Mesenchymal stem cell (in vitro differentiated cells and primary cell): ENCODE data around the gene MOG.

ENCODE experiments used
- DNase-seq: peaks from one replicate; pipeline ENCODE4 v3.0.0-alpha.2; 2013
- H2AFZ ChIP-seq: one replicate; pipeline ENCODE4 v1.6.1; 2013; ENCODE audit warnings: low read depth, mild to moderate bottlenecking, control low read depth, inconsistent platforms, low read length, moderate library complexity
- H2AK5ac ChIP-seq: 2 replicates; pipeline ENCODE4 v1.6.1; 2013; ENCODE audit warnings: low read length, moderate library complexity, mild to moderate bottlenecking, inconsistent platforms; ENCODE audit not compliant: severe bottlenecking
- H2BK120ac ChIP-seq: one replicate; pipeline ENCODE4 v1.6.1; 2013; ENCODE audit warnings: low read depth, mild to moderate bottlenecking, inconsistent platforms, low read length, moderate library complexity
- H2BK12ac ChIP-seq, 2 experiments: one replicate each; pipeline ENCODE4 v1.6.1; 2013; ENCODE audit warnings: inconsistent platforms in 2 of 2, low read length in 2 of 2, mild to moderate bottlenecking in 2 of 2, moderate library complexity in 2 of 2, control low read depth in 1 of 2
- H2BK15ac ChIP-seq: one replicate; pipeline ENCODE4 v1.6.1; 2013; ENCODE audit warnings: mild to moderate bottlenecking, low read depth, inconsistent platforms; ENCODE audit not compliant: poor library complexity, severe bottlenecking
- H2BK5ac ChIP-seq: 2 replicates; pipeline ENCODE4 v1.6.1; 2013; ENCODE audit warnings: low read depth, mild to moderate bottlenecking, low read length, control low read depth, inconsistent platforms; ENCODE audit not compliant: poor library complexity, severe bottlenecking
- H3K14ac ChIP-seq, 2 experiments: one replicate each; pipeline ENCODE4 v1.6.1; 2013; ENCODE audit warnings: inconsistent platforms in 2 of 2, low read length in 2 of 2, control low read depth in 1 of 2, mild to moderate bottlenecking in 1 of 2, moderate library complexity in 1 of 2
- H3K18ac ChIP-seq, 2 experiments: one replicate each; pipeline ENCODE4 v1.6.1; 2013; ENCODE audit warnings: inconsistent platforms in 2 of 2, low read length in 2 of 2, control low read depth in 1 of 2, low read depth in 1 of 2, mild to moderate bottlenecking in 1 of 2
- H3K23ac ChIP-seq, 2 experiments: one replicate each; pipeline ENCODE4 v1.6.1; 2013; ENCODE audit warnings: inconsistent platforms in 2 of 2, low read length in 2 of 2, mild to moderate bottlenecking in 2 of 2, moderate library complexity in 2 of 2, control low read depth in 1 of 2
- H3K27ac ChIP-seq: 2 replicates; pipeline ENCODE4 v1.5.1; 2013; ENCODE audit warnings: mild to moderate bottlenecking, moderate library complexity, low read length, control low read depth, inconsistent platforms; ENCODE audit not compliant: poor library complexity, severe bottlenecking
- H3K27me3 ChIP-seq, 2 experiments: 2 replicates each; pipeline versions ENCODE4 v1.6.1 to v1.7.0; 2013; ENCODE audit warnings: low read length in 2 of 2, mild to moderate bottlenecking in 2 of 2, moderate library complexity in 2 of 2, control low read depth in 1 of 2, inconsistent platforms in 1 of 2; ENCODE audit not compliant: control insufficient read depth in 1 of 2, insufficient read depth in 1 of 2
- H3K36me3 ChIP-seq, 2 experiments: 2 replicates each; pipeline versions ENCODE4 v1.6.1 to v1.7.0; 2013; ENCODE audit warnings: low read length in 2 of 2, control low read depth in 1 of 2, inconsistent platforms in 1 of 2, low read depth in 1 of 2, mild to moderate bottlenecking in 1 of 2; ENCODE audit not compliant: insufficient read depth in 2 of 2, control insufficient read depth in 1 of 2
- H3K4ac ChIP-seq, 2 experiments: one replicate each; pipeline ENCODE4 v1.6.1; 2013; ENCODE audit warnings: inconsistent platforms in 2 of 2, low read length in 2 of 2, mild to moderate bottlenecking in 2 of 2, moderate library complexity in 2 of 2, control low read depth in 1 of 2, low read depth in 1 of 2
- H3K4me1 ChIP-seq: 2 replicates; pipeline ENCODE4 v1.6.1; 2013; ENCODE audit warnings: low read depth, low read length, control low read depth; ENCODE audit not compliant: control insufficient read depth, insufficient read depth
- H3K4me2 ChIP-seq: 2 replicates; pipeline ENCODE4 v1.6.1; 2013; ENCODE audit warnings: low read length, mild to moderate bottlenecking, inconsistent platforms; ENCODE audit not compliant: poor library complexity, severe bottlenecking
- H3K4me3 ChIP-seq, 2 experiments: 2 replicates each; pipeline versions ENCODE4 v1.5.1 to v1.7.0; 2013; ENCODE audit warnings: low read length in 2 of 2, mild to moderate bottlenecking in 2 of 2, control low read depth in 1 of 2, low read depth in 1 of 2; ENCODE audit not compliant: insufficient read depth in 1 of 2
- H3K79me1 ChIP-seq: replicated peaks from 2 replicates; pipeline ENCODE4 v1.6.1; 2013; ENCODE audit warnings: mild to moderate bottlenecking, control low read depth, low read length, inconsistent platforms; ENCODE audit not compliant: poor library complexity, severe bottlenecking
- H3K9ac ChIP-seq: 2 replicates; pipeline ENCODE4 v1.7.0; 2013; ENCODE audit warnings: mild to moderate bottlenecking, low read length, moderate library complexity
- H3K9me3 ChIP-seq: 2 replicates; pipeline ENCODE4 v1.7.0; 2013; ENCODE audit warnings: mild to moderate bottlenecking, low read length; ENCODE audit not compliant: control insufficient read depth
- H4K8ac ChIP-seq: one replicate; pipeline ENCODE4 v1.6.1; 2013; ENCODE audit warnings: inconsistent platforms, mild to moderate bottlenecking, low read length, moderate library complexity
- H4K91ac ChIP-seq: one replicate; pipeline ENCODE4 v1.6.1; 2013; ENCODE audit warnings: mild to moderate bottlenecking, low read length, inconsistent platforms
- WGBS: methylation state at CpG from one replicate; pipeline ENCODE4 v1.1.7; 2013; ENCODE audit warnings: mixed read lengths; 5-methylcytosine and 5-hydroxymethylcytosine counted together

Gene MOG

GRCh38 chr6:29708432-29709179 lies 51.7 kb downstream of the MOG start:
- Histone ChIP-seq H2BK120ac (no peak overlapping the region), H3K79me1 (no peaks in the 10 kb centered on the region), H3K4me3 (no peak overlapping the region), H3K4me1 (no peaks in the 10 kb centered on the region), H4K91ac (no peak overlapping the region), H4K8ac (peak overlapping the region; percentile 17), H2AFZ (no peak overlapping the region), H3K4ac (no peak overlapping the region), H3K36me3 (no peaks in the 10 kb centered on the region), H2BK15ac (no peak overlapping the region), H3K9ac (no peak overlapping the region), H3K14ac (no peak overlapping the region), H2AK5ac (no peak overlapping the region), H3K18ac (no peak overlapping the region), H3K4me2 (no peak overlapping the region), H3K27me3 (peaks cover 67 to 77% of the 10 kb centered on the region in 2 experiments), H2BK5ac (no peak overlapping the region), H3K23ac (no peak overlapping the region), H3K27ac (no peak overlapping the region), H3K9me3 (no peaks in the 10 kb centered on the region), H2BK12ac (no peak overlapping the region)
- 68% methylated on average over 11 of the region's 11 CpGs for WGBS
- no peak for DNase-seq

GRCh38 chr6:29709188-29709587 lies 52.3 kb downstream of the MOG start:
- no peak overlapping the region for H3K27ac ChIP-seq
- no peak overlapping the region for H3K4me3 ChIP-seq
- no peak overlapping the region for H4K8ac ChIP-seq
- H3K36me3 ChIP-seq: no peaks in the 10 kb centered on the region
- no peak overlapping the region for H2BK15ac ChIP-seq
- DNase-seq: no peak
- H3K18ac ChIP-seq: no peak overlapping the region
- H3K4me2 ChIP-seq: no peak overlapping the region
- no peak overlapping the region for H3K23ac ChIP-seq
- H4K91ac ChIP-seq: no peak overlapping the region
- WGBS: 57% methylated on average over 4 of the region's 4 CpGs
- no peak overlapping the region for H2BK5ac ChIP-seq
- no peak overlapping the region for H3K9ac ChIP-seq
- no peaks in the 10 kb centered on the region for H3K4me1 ChIP-seq
- no peak overlapping the region for H2AK5ac ChIP-seq
- H2BK120ac ChIP-seq: no peak overlapping the region
- H3K27me3 ChIP-seq: peaks cover 69 to 73% of the 10 kb centered on the region in 2 experiments
- H3K79me1 ChIP-seq: no peaks in the 10 kb centered on the region
- no peak overlapping the region for H2AFZ ChIP-seq
- H3K9me3 ChIP-seq: no peaks in the 10 kb centered on the region
- H2BK12ac ChIP-seq: no peak overlapping the region
- H3K4ac ChIP-seq: no peak overlapping the region
- no peak overlapping the region for H3K14ac ChIP-seq

GRCh38 chr6:29710281-29710941 lies 53.5 kb downstream of the MOG start:
- Histone ChIP-seq H3K27me3 (peaks cover 65% of the 10 kb centered on the region in 2 experiments), H3K4me2 (no peak overlapping the region), H3K4me1 (no peaks in the 10 kb centered on the region), H2BK12ac (no peak overlapping the region), H3K79me1 (no peaks in the 10 kb centered on the region), H3K9ac (no peak overlapping the region), H2AFZ (no peak overlapping the region), H3K4ac (no peak overlapping the region), H2BK5ac (no peak overlapping the region), H3K36me3 (no peaks in the 10 kb centered on the region), H2AK5ac (no peak overlapping the region), H3K4me3 (no peak overlapping the region), H2BK15ac (no peak overlapping the region), H3K27ac (no peak overlapping the region), H3K18ac (no peak overlapping the region), H3K23ac (no peak overlapping the region), H2BK120ac (no peak overlapping the region), H4K91ac (no peak overlapping the region), H3K14ac (no peak overlapping the region), H3K9me3 (no peaks in the 10 kb centered on the region), H4K8ac (no peak overlapping the region)
- DNase-seq: no peak
- WGBS: 83% methylated on average over 6 of the region's 8 CpGs

GRCh38 chr6:29720863-29721262 lies 64.0 kb downstream of the MOG start:
- H3K4me2 ChIP-seq: no peak overlapping the region
- no peak overlapping the region for H2AK5ac ChIP-seq
- no peak overlapping the region for H2BK12ac ChIP-seq
- no peak overlapping the region for H3K4me3 ChIP-seq
- no peak overlapping the region for H4K91ac ChIP-seq
- H2BK5ac ChIP-seq: no peak overlapping the region
- H3K36me3 ChIP-seq: peaks cover 0 to 2% of the 10 kb centered on the region in 2 experiments
- no peak for DNase-seq
- no peaks in the 10 kb centered on the region for H3K79me1 ChIP-seq
- H3K14ac ChIP-seq: no peak overlapping the region
- no peak overlapping the region for H3K18ac ChIP-seq
- H3K27ac ChIP-seq: no peak overlapping the region
- H2AFZ ChIP-seq: no peak overlapping the region
- no peak overlapping the region for H2BK120ac ChIP-seq
- H3K9me3 ChIP-seq: no peaks in the 10 kb centered on the region
- peaks cover 9 to 32% of the 10 kb centered on the region in 2 experiments for H3K27me3 ChIP-seq
- H3K9ac ChIP-seq: no peak overlapping the region
- H4K8ac ChIP-seq: no peak overlapping the region
- WGBS: 6% methylated on average over 1 of the region's 2 CpGs
- H2BK15ac ChIP-seq: no peak overlapping the region
- H3K23ac ChIP-seq: no peak overlapping the region
- H3K4me1 ChIP-seq: peaks cover 10% of the 10 kb centered on the region
- H3K4ac ChIP-seq: no peak overlapping the region
